IMR-90 (cell line): ENCODE measurements around the gene PGGHG. TPM values are rescaled to one million over a fixed set of nuclear protein-coding genes. Genes with fewer than 3 reads are reported as not detected.

ENCODE experiments used
- ATAC-seq: fragments of 200-7000 bp; cut with Tn5 transposase; 2 replicates; pipeline ENCODE4 v1.9.1; 2020; ENCODE audit warnings: low read depth, mild to moderate bottlenecking, moderate library complexity
- BruUV-seq: library from RNA; stranded (reverse); fragments of 400-500 nt; replicated peaks from 2 replicates; lab custom pipeline; 2021; lab: Mats Ljungman, UMichigan
- CTCF ChIA-PET: fragments of 300-600 bp; formaldehyde crosslinking; extraction: SDS; loops from one replicate; lab custom pipeline; 2021; ENCODE audit warnings: antibody characterized with exemption; lab: Yijun Ruan, JAX
- POLR2A ChIA-PET: fragments of 300-600 bp; sonication (Branson Sonifier 250); formaldehyde crosslinking; loops from one replicate; lab custom pipeline; 2022; ENCODE audit warnings: antibody characterized with exemption; ENCODE audit not compliant: unreplicated experiment; lab: Charles Lee
- DNase-seq: peaks from one replicate; pipeline ENCODE4 v3.0.0; 2013
- H2AFZ ChIP-seq: replicated peaks from 2 replicates; pipeline ENCODE3; 2013; ENCODE audit warnings: low read length, mild to moderate bottlenecking; ENCODE audit not compliant: poor library complexity
- H2AK5ac ChIP-seq: 2 replicates; pipeline ENCODE4 v1.6.1; 2013; ENCODE audit warnings: low read depth, low read length, inconsistent platforms
- H2AK9ac ChIP-seq: replicated peaks from 2 replicates; pipeline ENCODE3; 2013; ENCODE audit warnings: mild to moderate bottlenecking, low read depth, low read length, moderate library complexity; ENCODE audit not compliant: poor library complexity
- H2BK120ac ChIP-seq: 2 replicates; pipeline ENCODE4 v1.6.1; 2013; ENCODE audit warnings: low read depth, low read length, inconsistent platforms
- H2BK15ac ChIP-seq: 3 replicates; pipeline ENCODE4 v1.6.1; 2013; ENCODE audit warnings: low read depth, low read length, inconsistent platforms
- H2BK20ac ChIP-seq: 2 replicates; pipeline ENCODE4 v1.6.1; 2013; ENCODE audit warnings: low read depth, mild to moderate bottlenecking, inconsistent platforms, low read length, moderate library complexity
- H2BK5ac ChIP-seq: 2 replicates; pipeline ENCODE4 v1.6.1; 2013; ENCODE audit warnings: mild to moderate bottlenecking, low read depth, low read length, inconsistent platforms; ENCODE audit not compliant: poor library complexity, severe bottlenecking
- H3K14ac ChIP-seq: replicated peaks from 2 replicates; pipeline ENCODE4 v1.6.1; 2013; ENCODE audit warnings: low read depth, low read length, inconsistent platforms
- H3K18ac ChIP-seq: 2 replicates; pipeline ENCODE4 v1.6.1; 2013; ENCODE audit warnings: low read depth, low read length, control low read depth
- H3K23ac ChIP-seq: 2 replicates; pipeline ENCODE4 v1.6.1; 2013; ENCODE audit warnings: low read depth, low read length, inconsistent platforms
- H3K27ac ChIP-seq: 2 replicates; pipeline ENCODE4 v1.5.1; 2013; ENCODE audit warnings: mild to moderate bottlenecking, control low read depth, low read length; ENCODE audit not compliant: insufficient read depth
- H3K27me3 ChIP-seq: 2 replicates; pipeline ENCODE4 v1.6.1; 2013; ENCODE audit warnings: low read length; ENCODE audit not compliant: control insufficient read depth, insufficient read depth
- H3K36me3 ChIP-seq: 2 replicates; pipeline ENCODE4 v1.6.1; 2013; ENCODE audit warnings: low read length, mixed read lengths; ENCODE audit not compliant: control insufficient read depth, insufficient read depth
- H3K4ac ChIP-seq: 2 replicates; pipeline ENCODE4 v1.6.1; 2013; ENCODE audit warnings: low read depth, low read length, inconsistent platforms
- H3K4me1 ChIP-seq: 2 replicates; pipeline ENCODE4 v1.6.1; 2013; ENCODE audit warnings: low read length, mixed read lengths; ENCODE audit not compliant: control insufficient read depth, insufficient read depth
- H3K4me2 ChIP-seq: 2 replicates; pipeline ENCODE4 v1.6.1; 2013; ENCODE audit warnings: low read depth, mild to moderate bottlenecking, control low read depth, low read length, moderate library complexity
- H3K4me3 ChIP-seq: 2 replicates; pipeline ENCODE4 v1.5.1; 2013; ENCODE audit warnings: low read depth, mild to moderate bottlenecking, control low read depth, low read length, moderate library complexity; ENCODE audit not compliant: insufficient read depth
- H3K56ac ChIP-seq: 2 replicates; pipeline ENCODE4 v1.6.1; 2013; ENCODE audit warnings: low read length, inconsistent platforms; ENCODE audit not compliant: insufficient read depth; ENCODE audit errors: extremely low read depth
- H3K79me1 ChIP-seq, 2 experiments: 2 replicates each; pipeline ENCODE4 v1.6.1; 2013; ENCODE audit warnings: low read length in 2 of 2, inconsistent platforms in 1 of 2, low read depth in 1 of 2
- H3K9ac ChIP-seq: 2 replicates; pipeline ENCODE4 v1.6.1; 2013; ENCODE audit warnings: low read depth, low read length, control low read depth
- H3K9me1 ChIP-seq: 2 replicates; pipeline ENCODE4 v1.6.1; 2013; ENCODE audit warnings: low read length, inconsistent platforms; ENCODE audit not compliant: insufficient read depth
- H3K9me3 ChIP-seq: 2 replicates; pipeline ENCODE4 v1.6.1; 2013; ENCODE audit warnings: low read length; ENCODE audit not compliant: control insufficient read depth, insufficient read depth
- H4K20me1 ChIP-seq: 2 replicates; pipeline ENCODE4 v1.6.1; 2013; ENCODE audit warnings: low read length, inconsistent platforms; ENCODE audit not compliant: insufficient read depth
- H4K5ac ChIP-seq: 2 replicates; pipeline ENCODE4 v1.6.1; 2013; ENCODE audit warnings: mild to moderate bottlenecking, low read depth, low read length, control low read depth
- H4K8ac ChIP-seq, 2 experiments: 2 replicates each; pipeline ENCODE4 v1.6.1; 2013; ENCODE audit warnings: low read depth in 2 of 2, low read length in 2 of 2, control low read depth in 1 of 2, inconsistent platforms in 1 of 2
- H4K91ac ChIP-seq: 2 replicates; pipeline ENCODE4 v1.6.1; 2013; ENCODE audit warnings: low read depth, low read length, inconsistent platforms; ENCODE audit not compliant: insufficient read depth
- BHLHE40 ChIP-seq: fragments of 150-350 bp; IDR thresholded peaks from 2 replicates; pipeline ENCODE4 v1.6.1; 2016; ENCODE audit warnings: mild to moderate bottlenecking, low read depth, low read length
- CEBPB ChIP-seq: IDR thresholded peaks from 2 replicates; pipeline ENCODE4 v1.6.1; 2012; ENCODE audit warnings: low read depth, low read length, improper control_type of control experiment
- CHD1 ChIP-seq: IDR thresholded peaks from 2 replicates; pipeline ENCODE4 v1.6.1; 2012; ENCODE audit warnings: low read depth, low read length, improper control_type of control experiment
- CTCF ChIP-seq: conservative IDR thresholded peaks from 2 replicates; pipeline ENCODE4 v1.5.1; 2012; ENCODE audit warnings: mild to moderate bottlenecking, low read depth, low read length, improper control_type of control experiment
- ELK1 ChIP-seq: fragments of 150-350 bp; IDR thresholded peaks from 2 replicates; pipeline ENCODE4 v1.6.1; 2016; ENCODE audit warnings: low read depth, mild to moderate bottlenecking, low read length, moderate library complexity, borderline replicate concordance
- FOS ChIP-seq: fragments of 150-350 bp; IDR thresholded peaks from 2 replicates; pipeline ENCODE4 v1.6.1; 2016; ENCODE audit warnings: low read depth, low read length
- MAFK ChIP-seq: IDR thresholded peaks from 2 replicates; pipeline ENCODE4 v1.6.1; 2012; ENCODE audit warnings: low read depth, low read length, improper control_type of control experiment
- MAZ ChIP-seq: IDR thresholded peaks from 2 replicates; pipeline ENCODE4 v1.6.1; 2012; ENCODE audit warnings: low read depth, mild to moderate bottlenecking, low read length, improper control_type of control experiment, moderate library complexity, borderline replicate concordance
- MXI1 ChIP-seq: IDR thresholded peaks from 2 replicates; pipeline ENCODE4 v1.6.1; 2012; ENCODE audit warnings: low read depth, mild to moderate bottlenecking, low read length, moderate library complexity, borderline replicate concordance
- NFE2L2 ChIP-seq: fragments of 150-350 bp; IDR thresholded peaks from 2 replicates; pipeline ENCODE4 v1.6.1; 2016; ENCODE audit warnings: low read depth, mild to moderate bottlenecking, low read length
- POLR2A ChIP-seq: IDR thresholded peaks from 2 replicates; pipeline ENCODE4 v1.6.1; 2012; ENCODE audit warnings: mild to moderate bottlenecking, low read depth, low read length
- RAD21 ChIP-seq: IDR thresholded peaks from 2 replicates; pipeline ENCODE4 v1.6.1; 2012; ENCODE audit warnings: low read length, improper control_type of control experiment
- RCOR1 ChIP-seq: IDR thresholded peaks from 2 replicates; pipeline ENCODE4 v1.6.1; 2012; ENCODE audit warnings: mild to moderate bottlenecking, low read length, improper control_type of control experiment; ENCODE audit not compliant: insufficient replicate concordance
- RFX5 ChIP-seq: IDR thresholded peaks from 2 replicates; pipeline ENCODE4 v1.8.0; 2012; ENCODE audit warnings: low read depth, mild to moderate bottlenecking, low read length, moderate library complexity
- SMC3 ChIP-seq: fragments of 150-350 bp; IDR thresholded peaks from 2 replicates; pipeline ENCODE4 v1.6.1; 2016; ENCODE audit warnings: low read depth, mild to moderate bottlenecking, antibody characterized with exemption, low read length, moderate library complexity
- USF2 ChIP-seq: fragments of 150-350 bp; IDR thresholded peaks from 2 replicates; pipeline ENCODE4 v1.6.1; 2017; ENCODE audit warnings: mild to moderate bottlenecking, antibody characterized with exemption, low read length, low read depth
- WGBS, 2 experiments: methylation state at CpG; one replicate each; pipeline versions ENCODE4 v1.1.5 to v1.1.7; 2013; ENCODE audit warnings: missing lambda C conversion rate in 2 of 2; ENCODE audit not compliant: insufficient read length in 1 of 2; ENCODE audit errors: extremely low coverage in 2 of 2; 5-methylcytosine and 5-hydroxymethylcytosine counted together
- dilution Hi-C: fragments of 300-500 bp; cut with HindIII; formaldehyde crosslinking; loops from one replicate; pipeline ENCODE4 v1.14.3; 2018; ENCODE audit warnings: low sequenced_read_pairs; ENCODE audit not compliant: unreplicated experiment
- in situ Hi-C: fragments of 300-500 bp; cut with MboI; formaldehyde crosslinking; loops from 3 replicates; pipeline ENCODE4 v1.14.3; 2019; ENCODE audit warnings: low sequenced_read_pairs, inconsistent platforms, mixed read lengths
- intact Hi-C: fragments of 100-400 bp; cut with micrococcal nuclease; formaldehyde crosslinking; loops from 2 replicates; pipeline ENCODE4 v1.10.0; 2022
- polyA plus RNA-seq, 3 experiments: library from polyadenylated mRNA; depleted of rRNA; stranded (reverse); fragments of >200 nt; gene quantifications; 2 replicates each; pipeline ENCODE4 v1.2.3, GENCODE V29; 2012; ENCODE audit warnings: low replicate concordance in 1 of 3
- total RNA-seq: library from RNA; depleted of rRNA; stranded (reverse); fragments of >200 nt; gene quantifications from 2 replicates; pipeline ENCODE4 v1.2.3, GENCODE V29; 2012

The PGGHG gene
- total and polyA plus RNA-seq, 2 of the 4 experiments (the other 2 are of a cell fraction), result 1.8 to 17.0 TPM

- no peak overlapping the region for H4K8ac ChIP-seq
- no peak overlapping the region for H2BK120ac ChIP-seq
- no peak overlapping the region for H3K23ac ChIP-seq
- 83% methylated on average over 6 of the region's 14 CpGs; no CpG with 5 or more reads in 1 of the 2 experiments for WGBS, 2 experiments
- no peak overlapping the region for H2AK9ac ChIP-seq
- H3K27ac ChIP-seq, result no peak overlapping the region
- H2AK5ac ChIP-seq, result no peak overlapping the region
- H2BK15ac ChIP-seq, result no peak overlapping the region
- no peaks in the 10 kb centered on the region for H3K27me3 ChIP-seq
- ATAC-seq (no peak), DNase-seq (no peak)
- H3K4me3 ChIP-seq, result no peak overlapping the region
- no peak overlapping the region for H3K14ac ChIP-seq
- dilution Hi-C loops, result no loop called here
- no peak overlapping the region for H3K18ac ChIP-seq
- H2BK5ac ChIP-seq, result no peak overlapping the region
- intact Hi-C loops, result no loop called here
- peaks cover 7% of the 10 kb centered on the region for H3K4me1 ChIP-seq
- H3K56ac ChIP-seq, result no peak overlapping the region
- H4K20me1 ChIP-seq, result no peaks in the 10 kb centered on the region
- no peak overlapping the region for H3K9ac ChIP-seq
- no peak for TF ChIP-seq BHLHE40
- TF ChIP-seq RAD21, result no peak
- no peak for TF ChIP-seq SMC3
- TF ChIP-seq MXI1, result no peak
- no peak for TF ChIP-seq CEBPB
- TF ChIP-seq USF2, result no peak
- TF ChIP-seq CHD1, result no peak
- TF ChIP-seq FOS, result no peak
- TF ChIP-seq MAZ, result no peak
- no peak for TF ChIP-seq CTCF
- no peak for TF ChIP-seq NFE2L2
- no peak for TF ChIP-seq MAFK
- TF ChIP-seq RCOR1, result no peak
- TF ChIP-seq ELK1, result no peak
- no peak for TF ChIP-seq RFX5
- no peak for TF ChIP-seq POLR2A
- no peak overlapping the region for H4K5ac ChIP-seq
- no peak overlapping the region for H3K4ac ChIP-seq
- H3K4me2 ChIP-seq, result no peak overlapping the region
- H3K9me1 ChIP-seq, result no peaks in the 10 kb centered on the region
- no TSS peak for BruUV-seq
- in situ Hi-C loops, result no loop called here
- H3K79me1 ChIP-seq, result no peaks in the 10 kb centered on the region
- peak overlapping the region; percentile 16 for H2AFZ ChIP-seq
- CTCF ChIA-PET, result no interaction called here
- no peak overlapping the region for H4K91ac ChIP-seq
- POLR2A ChIA-PET, result no interaction called here
- H3K9me3 ChIP-seq, result no peaks in the 10 kb centered on the region
- no peaks in the 10 kb centered on the region for H3K36me3 ChIP-seq
- H2BK20ac ChIP-seq, result no peak overlapping the region
These were observed 41.4 kb downstream of the PGGHG start for GRCh38 chr11:330307-330693.
